Measurements from ENCODE around the gene KLK13.

- TF ChIP-seq NR2C2 (CRISPR knock-in tag; IDR thresholded peaks at IDR 0.05; ENCODE audit: borderline replicate concordance) = no peak
- TF ChIP-seq SP4 (CRISPR knock-in tag; IDR thresholded peaks at IDR 0.05) = no peak
- TF ChIP-seq RAD21 (CRISPR knock-in tag; IDR thresholded peaks at IDR 0.05) = no peak
- no peak for TF ChIP-seq BHLHE40 (IDR thresholded peaks at IDR 0.05; ENCODE audit: low read length)
- TF ChIP-seq MEIS2 (CRISPR knock-in tag; IDR thresholded peaks at IDR 0.05) = no peak
These were observed 40.0 kb downstream of the KLK13 start for GRCh38 chr19:51024924-51025323.
